GM19193 (cell line): ENCODE data around the gene COL7A1.

ENCODE experiments used
- POLR2A ChIP-seq: IDR thresholded peaks from 4 replicates; pipeline ENCODE4 v1.6.1; 2011; ENCODE audit not compliant: insufficient read depth, insufficient read length; ENCODE audit errors: extremely low read depth

The COL7A1 gene

GRCh38 chr3:48528048-48528447, 67.1 kb downstream of the COL7A1 start:
- no peak for TF ChIP-seq POLR2A

GRCh38 chr3:48524970-48525369, 70.2 kb downstream of the COL7A1 start:
- TF ChIP-seq POLR2A, result no peak

- no peak for TF ChIP-seq POLR2A
These were observed 73.5 kb downstream of the COL7A1 start for GRCh38 chr3:48521635-48522034.

DNA sequence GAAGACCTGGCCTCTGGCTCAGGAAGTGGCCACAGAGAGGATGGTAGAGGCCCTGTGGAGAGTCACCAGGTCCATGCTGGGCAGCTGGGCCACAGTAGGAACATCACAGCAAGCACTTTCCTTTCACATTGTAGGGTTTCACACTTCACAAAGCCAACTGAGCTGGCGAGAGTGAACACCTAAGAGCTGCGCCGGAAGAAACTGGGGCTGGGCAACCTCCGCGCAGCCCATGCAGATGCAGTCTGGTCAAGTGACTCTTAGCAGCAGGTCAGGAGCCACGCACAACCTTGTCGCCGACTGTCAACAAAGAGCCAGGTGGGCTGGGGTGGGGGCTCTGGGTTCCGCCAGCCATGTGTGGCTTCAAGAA, 75.9 kb downstream of the COL7A1 start:
- TF ChIP-seq POLR2A, result no peak

DNA sequence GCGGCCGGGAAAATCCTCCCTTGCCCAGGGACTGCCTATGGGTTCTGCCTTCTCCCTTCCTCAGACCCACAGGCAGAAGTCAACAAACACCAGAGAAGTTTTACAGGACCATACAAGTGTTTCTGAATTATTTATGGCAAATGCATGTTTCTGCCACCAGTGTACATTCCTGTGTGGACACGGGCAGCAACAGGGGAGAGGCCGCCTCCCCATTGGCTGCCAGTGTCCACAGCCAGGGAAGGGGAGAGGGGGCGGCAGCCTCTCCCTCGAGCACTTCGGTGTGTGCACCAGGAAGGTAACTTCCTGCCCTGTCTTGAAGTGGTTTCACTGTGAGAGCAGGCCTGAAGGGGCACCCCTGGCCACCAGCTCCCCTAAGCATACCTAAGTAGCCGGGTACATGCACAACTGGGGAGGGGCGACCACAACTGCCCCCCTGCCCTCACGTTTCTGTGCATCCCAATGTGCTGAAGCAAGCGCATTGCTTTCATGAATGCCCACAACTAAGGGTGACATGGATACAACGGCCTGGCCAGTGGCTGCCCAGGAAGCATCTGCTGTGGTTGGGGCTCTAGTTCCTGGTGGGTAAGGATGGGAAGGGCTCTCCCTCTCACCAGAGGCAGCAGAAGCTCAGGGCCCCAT, 76.4 kb downstream of the COL7A1 start:
- TF ChIP-seq POLR2A, result no peak

DNA sequence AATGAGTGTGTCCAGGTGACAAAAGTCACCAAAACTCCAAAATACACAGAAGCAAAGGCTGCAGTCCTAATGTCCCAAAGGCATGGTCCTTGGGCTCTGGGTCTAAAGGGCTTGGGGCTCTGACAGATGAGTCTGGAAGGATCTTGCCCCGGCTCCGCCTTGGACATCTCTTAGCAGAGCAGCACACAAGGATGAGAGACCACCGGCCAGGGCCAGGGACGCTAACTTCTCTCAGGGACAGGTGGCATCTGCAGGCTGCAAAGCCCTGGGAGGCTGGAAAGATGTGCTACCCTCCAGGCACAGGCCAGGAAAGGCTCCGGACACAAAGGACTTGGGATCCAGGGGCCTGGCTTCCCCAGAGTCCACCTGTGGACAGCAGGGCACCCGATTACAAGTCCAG, 77.1 kb downstream of the COL7A1 start:
- TF ChIP-seq POLR2A, result no peak

DNA sequence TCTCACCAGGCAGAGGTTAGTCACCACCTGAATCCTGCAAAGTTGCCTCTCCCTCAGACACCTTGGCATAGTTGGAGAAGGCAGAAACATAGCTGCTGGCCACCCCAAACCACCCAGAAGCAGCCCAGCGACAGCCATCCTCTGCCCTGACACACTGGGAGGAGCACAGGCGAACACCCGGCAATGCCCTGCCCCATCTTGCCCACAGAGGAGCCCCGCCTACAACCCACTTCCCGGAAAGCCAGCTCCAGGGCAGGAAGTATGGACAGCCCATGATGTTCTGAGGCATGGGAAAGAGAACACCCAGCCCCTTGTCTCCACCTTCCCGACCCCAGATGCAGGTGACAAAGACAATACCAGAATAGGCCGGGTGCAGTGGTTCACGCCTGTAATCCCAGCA, 78.6 kb downstream of the COL7A1 start:
- TF ChIP-seq POLR2A, result no peak

- TF ChIP-seq POLR2A, result no peak
These were observed 80.5 kb downstream of the COL7A1 start for GRCh38 chr3:48514431-48515227.
